ENCODE results near the gene PTPRN2. TPM values are rescaled to one million over a fixed set of nuclear protein-coding genes. Genes with fewer than 3 reads are reported as not detected.

PTPRN2 gene
- total RNA-seq, 2 experiments from 2014 or later: 4.7 to 4.8 TPM

DNA sequence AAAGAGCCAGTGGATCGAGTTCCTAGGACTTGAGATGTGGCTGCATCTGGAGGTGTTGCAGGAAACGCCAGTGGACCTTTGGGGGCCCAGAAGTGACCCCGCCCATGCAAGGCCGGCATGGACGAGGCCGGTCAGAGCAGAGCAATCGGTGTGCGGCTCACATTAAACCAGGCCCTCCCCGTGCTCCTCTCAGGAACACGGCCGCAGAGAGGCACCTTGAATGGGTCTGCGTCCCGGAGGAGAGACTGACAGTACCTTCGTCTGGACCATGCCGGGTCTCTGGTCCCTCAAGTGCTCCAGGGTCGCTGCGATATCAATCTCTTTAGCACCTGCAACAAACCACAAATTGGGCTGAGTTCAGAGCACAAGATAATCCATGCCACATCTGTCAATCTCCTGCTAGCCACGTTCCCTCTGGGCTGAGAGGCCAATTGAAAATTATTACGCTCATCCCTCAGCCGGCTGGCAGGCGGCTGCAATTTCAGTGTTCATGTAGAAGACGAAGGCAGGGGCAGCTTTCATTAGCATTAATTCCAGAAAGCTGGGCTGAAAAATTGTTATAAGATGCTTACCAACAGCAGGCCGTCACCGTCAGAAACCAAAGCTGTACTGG lies 1038.8 kb downstream of the PTPRN2 start:
- H3K4me3 Mint-ChIP-seq: no peak overlapping the region
- ChIA-PET CTCF (no interaction called here), POLR2A (no interaction called here)
- H3K27ac Mint-ChIP-seq: no peak overlapping the region
- peaks cover 3% of the 10 kb centered on the region for H3K36me3 Mint-ChIP-seq (ENCODE audit: low read depth)
- no peaks in the 10 kb centered on the region for H3K27me3 Mint-ChIP-seq
- H3K4me1 Mint-ChIP-seq: no peaks in the 10 kb centered on the region
- H3K9me3 Mint-ChIP-seq: peaks cover 6% of the 10 kb centered on the region
- DNase-seq: no peak

DNA sequence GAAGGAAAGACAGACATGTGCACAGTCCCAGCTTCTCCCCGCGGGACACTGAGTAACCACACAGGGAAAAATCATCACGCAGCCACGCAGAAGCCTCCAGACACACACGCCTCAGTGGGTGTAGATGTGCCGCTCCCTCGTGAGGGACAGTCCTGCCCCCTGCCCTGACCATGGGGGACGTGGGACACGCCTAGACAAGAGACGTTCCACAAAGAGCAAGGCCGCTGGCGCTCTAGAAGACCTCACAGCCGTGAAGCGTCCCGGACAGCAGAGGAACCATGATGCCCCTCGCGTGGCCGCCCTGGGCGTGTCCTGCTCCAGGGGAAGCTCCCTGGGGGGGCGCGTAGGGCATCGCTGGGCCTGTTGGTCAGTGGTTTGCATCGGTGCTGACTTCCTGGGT lies 1040.0 kb downstream of the PTPRN2 start:
- no peak overlapping the region for H3K4me3 Mint-ChIP-seq
- H3K9me3 Mint-ChIP-seq: peaks cover 6% of the 10 kb centered on the region
- POLR2A ChIA-PET: no interaction called here
- no peak overlapping the region for H3K27ac Mint-ChIP-seq
- H3K36me3 Mint-ChIP-seq (ENCODE audit: low read depth): peaks cover 3% of the 10 kb centered on the region
- H3K27me3 Mint-ChIP-seq: no peaks in the 10 kb centered on the region
- DNase-seq: no peak
- no peaks in the 10 kb centered on the region for H3K4me1 Mint-ChIP-seq
- CTCF ChIA-PET: no interaction called here

DNA sequence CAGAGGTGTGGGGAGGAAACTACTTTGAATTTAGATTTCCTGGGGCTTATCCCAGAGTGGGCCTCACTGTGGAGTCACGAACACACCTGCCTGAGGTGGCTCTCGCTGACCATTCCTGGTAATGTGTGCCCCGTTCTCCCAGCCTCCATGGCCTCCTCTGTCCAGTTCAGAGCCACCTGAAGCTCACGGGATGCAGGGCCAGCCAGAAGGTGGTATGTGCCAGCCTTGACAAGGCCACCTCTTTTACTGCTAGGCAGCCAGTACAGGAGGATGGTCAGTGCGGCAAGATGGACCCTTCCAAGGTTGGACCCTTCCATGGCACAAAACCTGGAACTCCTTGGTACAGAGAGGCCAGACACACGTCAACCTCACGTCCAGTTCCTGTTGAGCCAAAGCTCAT lies 1040.5 kb downstream of the PTPRN2 start:
- no peaks in the 10 kb centered on the region for H3K4me1 Mint-ChIP-seq
- no peak overlapping the region for H3K27ac Mint-ChIP-seq
- H3K4me3 Mint-ChIP-seq: no peak overlapping the region
- peaks cover 3% of the 10 kb centered on the region for H3K36me3 Mint-ChIP-seq (ENCODE audit: low read depth)
- H3K9me3 Mint-ChIP-seq: peaks cover 6% of the 10 kb centered on the region
- no peaks in the 10 kb centered on the region for H3K27me3 Mint-ChIP-seq
- POLR2A ChIA-PET: no interaction called here
- CTCF ChIA-PET: no interaction called here
- no peak for DNase-seq

DNA sequence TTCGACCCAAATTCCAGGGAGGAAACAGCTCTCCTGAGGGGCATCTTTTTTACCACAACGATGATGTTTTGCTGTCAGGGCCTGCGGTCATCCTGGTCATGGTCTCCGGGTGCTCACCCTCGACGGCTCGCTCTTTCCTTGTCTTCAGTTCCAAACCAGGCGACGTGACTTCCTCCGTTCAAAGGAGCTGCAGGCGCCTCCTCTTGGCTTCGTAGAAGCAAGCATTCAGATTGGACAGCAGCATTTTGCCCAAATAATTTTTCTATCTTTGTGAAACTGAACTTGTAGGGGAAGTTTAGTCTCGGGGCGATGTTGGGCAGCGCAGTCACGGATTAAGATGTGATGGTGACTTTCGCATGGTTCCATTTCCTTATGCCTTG lies 1042.0 kb downstream of the PTPRN2 start:
- CTCF ChIA-PET: no interaction called here
- POLR2A ChIA-PET: no interaction called here
- Mint-ChIP-seq H3K4me3 (no peak overlapping the region), H3K27ac (no peak overlapping the region), H3K27me3 (no peaks in the 10 kb centered on the region), H3K4me1 (no peaks in the 10 kb centered on the region), H3K9me3 (peaks cover 6% of the 10 kb centered on the region), H3K36me3 (ENCODE audit: low read depth) (peaks cover 3% of the 10 kb centered on the region)
- DNase-seq: no peak

DNA sequence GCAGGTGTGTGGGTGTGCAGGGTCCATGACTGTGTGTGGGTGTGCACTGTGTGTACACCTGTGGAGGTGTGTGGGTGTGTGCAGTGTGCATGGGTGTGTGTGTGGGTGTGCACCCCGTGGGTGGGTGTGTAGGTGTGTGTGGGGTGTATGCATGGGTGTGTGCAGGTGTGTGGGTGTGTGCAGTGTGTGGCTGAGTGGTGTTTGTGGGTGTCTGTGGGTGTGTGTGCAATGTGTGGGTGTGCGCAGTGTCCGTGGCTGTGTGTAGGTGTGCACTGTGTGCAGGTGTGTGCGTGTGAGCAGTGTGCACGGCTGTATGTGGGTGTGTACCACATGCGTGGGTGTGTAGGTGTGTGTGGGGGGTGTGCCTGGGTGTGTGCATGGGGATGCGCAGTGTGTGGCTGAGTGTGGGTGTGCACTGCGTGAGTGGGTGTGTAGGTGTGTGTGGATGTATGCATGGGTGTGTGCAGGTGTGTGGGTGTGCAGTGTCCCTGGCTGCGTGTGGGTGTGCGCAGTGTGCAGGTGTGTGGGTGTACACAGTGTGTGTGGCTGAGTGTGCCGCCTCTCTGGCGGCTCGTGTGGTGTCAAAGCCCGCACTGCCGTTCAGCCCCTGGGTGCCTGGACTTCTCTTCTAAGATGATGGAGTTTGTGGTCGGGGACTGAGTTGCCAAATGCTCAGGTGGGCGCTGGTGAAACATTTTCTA lies 1042.5 kb downstream of the PTPRN2 start:
- DNase-seq: no peak
- no peak overlapping the region for H3K27ac Mint-ChIP-seq
- POLR2A ChIA-PET: no interaction called here
- no peaks in the 10 kb centered on the region for H3K27me3 Mint-ChIP-seq
- CTCF ChIA-PET: no interaction called here
- H3K4me1 Mint-ChIP-seq: no peaks in the 10 kb centered on the region
- H3K4me3 Mint-ChIP-seq: no peak overlapping the region
- H3K36me3 Mint-ChIP-seq (ENCODE audit: low read depth): peaks cover 3% of the 10 kb centered on the region
- peaks cover 6% of the 10 kb centered on the region for H3K9me3 Mint-ChIP-seq

DNA sequence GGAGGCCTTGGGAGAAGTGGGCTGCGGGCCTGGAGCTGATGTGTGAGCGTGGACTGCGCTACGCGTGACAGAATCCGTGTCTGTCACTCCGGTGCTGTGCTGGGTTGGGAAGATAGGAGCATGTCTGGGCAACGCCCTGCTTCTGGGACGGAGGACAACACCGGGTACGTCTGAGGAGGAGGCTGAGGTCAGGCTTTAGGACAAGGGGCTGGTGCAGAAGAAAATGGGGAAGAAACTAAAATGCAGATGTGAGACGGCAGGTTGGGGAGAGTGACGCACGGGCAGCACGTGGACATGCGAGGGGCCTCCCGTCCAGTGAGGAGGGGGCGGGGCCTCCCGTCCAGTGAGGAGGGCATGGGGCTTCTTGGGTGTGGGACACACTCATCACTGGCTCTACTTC lies 1043.4 kb downstream of the PTPRN2 start:
- POLR2A ChIA-PET: no interaction called here
- no peaks in the 10 kb centered on the region for H3K27me3 Mint-ChIP-seq
- H3K27ac Mint-ChIP-seq: no peak overlapping the region
- peaks cover 3% of the 10 kb centered on the region for H3K36me3 Mint-ChIP-seq (ENCODE audit: low read depth)
- H3K4me1 Mint-ChIP-seq: no peaks in the 10 kb centered on the region
- no peak for DNase-seq
- H3K4me3 Mint-ChIP-seq: no peak overlapping the region
- peaks cover 6% of the 10 kb centered on the region for H3K9me3 Mint-ChIP-seq
- CTCF ChIA-PET: no interaction called here

DNA sequence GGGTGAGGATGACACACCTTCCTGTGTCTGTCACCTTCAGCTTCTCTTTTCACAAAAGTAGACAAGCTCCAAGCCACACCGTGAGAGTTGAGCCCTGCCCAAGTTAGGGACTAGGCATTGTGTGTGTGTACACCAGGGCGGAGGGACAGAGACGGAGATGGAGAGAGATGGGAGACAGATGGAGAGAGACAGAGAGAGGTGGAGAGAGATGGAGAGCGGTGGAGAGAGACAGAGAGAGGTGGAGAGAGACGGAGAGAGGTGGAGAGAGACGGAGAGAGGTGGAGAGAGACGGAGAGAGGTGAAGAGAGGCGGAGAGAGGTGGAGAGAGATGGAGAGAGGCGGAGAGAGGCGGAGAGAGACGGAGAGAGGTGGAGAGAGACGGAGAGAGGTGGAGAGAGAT lies 1043.8 kb downstream of the PTPRN2 start:
- Mint-ChIP-seq H3K4me1 (no peaks in the 10 kb centered on the region), H3K9me3 (peaks cover 6% of the 10 kb centered on the region), H3K27me3 (no peaks in the 10 kb centered on the region), H3K4me3 (no peak overlapping the region), H3K27ac (no peak overlapping the region), H3K36me3 (ENCODE audit: low read depth) (peaks cover 3% of the 10 kb centered on the region)
- DNase-seq: no peak
- ChIA-PET CTCF (no interaction called here), POLR2A (no interaction called here)

DNA sequence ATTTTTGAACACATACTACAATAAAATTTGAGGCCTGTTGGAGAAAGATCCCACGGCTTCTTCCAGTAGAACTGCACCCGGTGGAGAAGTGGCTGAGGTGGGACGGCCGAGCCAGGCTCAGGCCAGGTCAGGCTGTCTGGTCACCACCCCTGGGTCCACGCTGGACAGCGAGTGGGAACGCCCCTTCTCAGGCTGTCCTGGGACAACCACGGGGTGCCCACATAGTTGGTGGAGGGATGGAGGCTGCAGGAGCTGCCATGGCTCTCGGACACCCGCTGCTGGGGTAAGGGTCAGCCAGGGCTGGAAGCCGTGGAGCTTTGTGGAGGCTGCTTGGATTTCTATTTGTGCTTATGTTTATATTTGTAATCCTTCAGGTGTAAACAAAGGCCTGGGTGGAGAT lies 1044.3 kb downstream of the PTPRN2 start:
- H3K4me1 Mint-ChIP-seq: no peaks in the 10 kb centered on the region

DNA sequence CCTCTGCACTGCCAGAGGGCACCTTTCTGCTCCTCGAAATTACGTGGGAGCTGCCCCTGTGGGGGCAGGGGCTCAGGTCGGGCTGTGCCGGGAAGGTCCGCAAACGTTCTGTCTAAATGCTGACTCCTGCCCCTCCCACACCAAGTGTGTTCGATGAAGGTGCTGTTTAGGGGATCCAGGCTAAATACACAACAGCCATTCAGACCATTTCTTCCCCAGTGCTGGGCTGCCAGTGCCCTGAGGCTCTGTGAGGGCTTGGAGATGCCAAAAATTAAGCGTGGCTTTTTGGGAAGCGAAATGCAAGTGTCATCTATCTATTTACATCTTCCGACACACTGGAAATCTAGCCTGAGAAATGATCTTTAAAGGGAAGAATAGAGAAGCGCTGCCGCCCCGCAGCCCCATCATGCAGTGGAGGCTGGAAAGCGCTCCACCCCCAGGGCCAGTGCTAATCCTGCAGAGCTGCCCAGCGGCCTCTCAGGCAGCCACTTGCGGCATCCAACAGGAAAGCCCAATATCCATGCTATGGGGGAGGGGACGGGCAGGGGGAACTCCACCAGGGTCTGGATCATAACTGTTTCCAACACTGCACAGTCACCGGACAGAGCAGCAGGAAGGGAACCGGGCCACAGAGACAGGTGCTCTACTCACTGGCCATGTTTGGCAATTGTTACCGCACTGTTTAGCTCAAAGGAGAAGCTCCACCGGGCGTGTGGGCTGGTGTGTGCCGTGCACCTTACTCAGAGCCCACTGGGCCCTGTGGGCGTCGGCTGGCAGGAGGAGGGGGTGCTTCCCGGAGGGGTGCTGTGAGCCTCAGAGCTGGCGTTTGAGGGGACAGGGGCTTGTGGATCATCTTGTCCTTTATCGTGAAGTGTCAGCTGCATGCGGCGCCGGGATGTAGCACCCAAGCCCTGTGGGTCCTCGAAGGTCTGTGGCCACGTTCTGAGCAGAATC lies 1045.3 kb downstream of the PTPRN2 start:
- Mint-ChIP-seq H3K36me3 (ENCODE audit: low read depth) (peaks cover 3% of the 10 kb centered on the region), H3K4me1 (no peaks in the 10 kb centered on the region), H3K9me3 (peaks cover 6% of the 10 kb centered on the region), H3K27ac (no peak overlapping the region), H3K27me3 (peaks cover 3% of the 10 kb centered on the region), H3K4me3 (no peak overlapping the region)
- POLR2A ChIA-PET: no interaction called here
- DNase-seq: no peak
- CTCF ChIA-PET: no interaction called here

More for the DNA sequence above, 1044.3 kb downstream of the PTPRN2 start:
- Mint-ChIP-seq H3K4me3 (no peak overlapping the region), H3K9me3 (peaks cover 6% of the 10 kb centered on the region), H3K27ac (no peak overlapping the region), H3K27me3 (no peaks in the 10 kb centered on the region), H3K36me3 (ENCODE audit: low read depth) (peaks cover 3% of the 10 kb centered on the region)
- DNase-seq: no peak
- ChIA-PET POLR2A (no interaction called here), CTCF (no interaction called here)

DNA sequence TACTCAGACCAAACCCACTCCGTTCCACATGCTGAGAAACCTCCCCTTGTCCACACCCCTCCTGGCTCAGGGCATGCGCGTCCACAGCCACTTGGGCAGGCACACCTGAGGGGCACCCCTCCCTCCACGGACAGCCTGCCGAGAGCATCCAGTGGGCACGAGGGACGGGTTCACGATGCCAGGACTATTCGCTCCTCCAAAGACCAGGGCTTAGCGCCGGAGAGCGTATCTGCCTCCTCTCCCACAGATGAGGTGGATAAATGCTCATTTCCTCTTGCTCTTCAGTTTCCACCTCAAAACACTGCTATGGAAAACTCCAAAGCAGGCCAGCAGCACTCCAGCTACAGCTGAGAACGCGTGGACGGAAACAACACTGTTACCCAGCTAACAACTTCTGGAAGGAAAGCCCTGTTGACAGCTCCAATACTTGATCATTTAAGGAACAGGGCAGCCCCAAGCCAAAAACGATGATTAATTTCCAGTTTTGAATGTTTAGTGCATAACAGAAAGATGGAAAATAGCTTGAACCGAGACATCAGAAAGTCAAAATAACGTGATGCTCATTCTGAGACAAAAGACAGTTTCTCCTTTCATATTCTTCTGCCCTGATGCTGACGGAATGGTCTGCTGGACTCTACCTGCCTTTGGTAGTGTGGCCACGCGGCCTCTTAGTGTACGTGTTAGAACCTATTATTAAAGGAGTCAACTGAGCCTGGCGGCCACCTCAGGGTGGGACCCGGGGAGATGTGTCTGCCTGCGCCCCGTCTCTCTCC lies 1046.1 kb downstream of the PTPRN2 start:
- POLR2A ChIA-PET: no interaction called here
- Mint-ChIP-seq H3K4me1 (no peaks in the 10 kb centered on the region), H3K27me3 (peaks cover 3% of the 10 kb centered on the region), H3K27ac (no peak overlapping the region), H3K9me3 (peaks cover 6% of the 10 kb centered on the region), H3K36me3 (ENCODE audit: low read depth) (peaks cover 3% of the 10 kb centered on the region), H3K4me3 (no peak overlapping the region)
- DNase-seq: no peak
- CTCF ChIA-PET: no interaction called here

DNA sequence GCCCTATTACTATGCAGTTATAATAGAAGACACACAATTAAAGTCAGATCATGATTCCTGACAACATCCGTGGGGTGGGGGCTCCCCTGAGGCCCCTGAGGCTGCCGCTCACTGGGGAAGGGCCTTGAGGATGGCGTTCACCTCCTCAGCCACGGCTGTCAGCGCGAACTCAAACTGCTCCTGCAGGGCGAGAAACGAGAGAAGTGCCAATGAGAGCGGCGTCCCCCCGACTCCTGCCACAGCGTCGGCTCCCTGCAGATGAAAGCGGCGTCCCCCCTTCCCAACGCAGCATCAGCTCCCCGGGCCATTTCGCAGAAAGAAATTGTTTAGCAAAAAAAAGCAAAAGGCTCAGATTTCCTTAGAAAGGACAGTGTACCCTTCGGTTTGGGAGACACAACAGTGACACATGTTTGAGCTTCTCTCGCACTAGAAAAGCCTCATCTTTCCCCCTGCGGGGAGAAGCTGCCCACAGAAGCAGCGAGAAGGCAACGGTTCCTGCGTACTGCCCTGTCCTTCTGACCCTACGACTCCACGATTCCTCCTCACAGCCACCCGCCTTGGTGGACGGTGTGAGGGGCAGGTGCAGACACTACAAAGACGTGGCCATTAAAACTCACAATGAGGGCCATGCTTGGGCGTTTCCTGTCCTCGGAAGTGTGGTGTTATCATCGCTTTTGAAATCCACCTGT lies 1046.9 kb downstream of the PTPRN2 start:
- H3K4me3 Mint-ChIP-seq: no peak overlapping the region

DNA sequence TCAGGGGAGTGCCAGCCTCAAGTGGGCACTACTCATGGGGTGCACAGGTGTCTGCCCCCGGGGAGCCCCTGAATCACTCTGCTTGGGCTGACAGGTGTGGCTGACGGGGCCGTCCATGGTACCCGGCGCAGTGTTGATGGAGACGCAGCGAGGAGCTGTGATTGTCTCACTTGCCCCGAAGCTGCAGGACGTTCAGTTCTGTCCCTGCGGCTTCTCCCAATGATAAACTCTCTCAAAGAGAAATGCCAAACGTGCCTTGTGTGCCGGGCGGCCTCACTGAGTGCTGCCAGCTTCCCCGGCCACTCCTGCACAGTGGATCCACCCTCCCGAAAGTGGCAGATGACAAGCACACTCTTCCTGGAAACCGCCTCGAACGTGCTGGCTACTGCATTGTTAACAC lies 1047.6 kb downstream of the PTPRN2 start:
- POLR2A ChIA-PET: no interaction called here
- peaks cover 4% of the 10 kb centered on the region for H3K9me3 Mint-ChIP-seq
- no peak overlapping the region for H3K27ac Mint-ChIP-seq
- DNase-seq: no peak
- CTCF ChIA-PET: no interaction called here
- H3K4me3 Mint-ChIP-seq: no peak overlapping the region
- peaks cover 7% of the 10 kb centered on the region for H3K27me3 Mint-ChIP-seq
- H3K4me1 Mint-ChIP-seq: no peaks in the 10 kb centered on the region
- H3K36me3 Mint-ChIP-seq (ENCODE audit: low read depth): peaks cover 3% of the 10 kb centered on the region

More for the DNA sequence above, 1046.9 kb downstream of the PTPRN2 start:
- Mint-ChIP-seq H3K9me3 (peaks cover 6% of the 10 kb centered on the region), H3K4me1 (no peaks in the 10 kb centered on the region), H3K27me3 (peaks cover 5% of the 10 kb centered on the region), H3K36me3 (ENCODE audit: low read depth) (peaks cover 3% of the 10 kb centered on the region), H3K27ac (no peak overlapping the region)
- ChIA-PET POLR2A (no interaction called here), CTCF (no interaction called here)
- DNase-seq: no peak

DNA sequence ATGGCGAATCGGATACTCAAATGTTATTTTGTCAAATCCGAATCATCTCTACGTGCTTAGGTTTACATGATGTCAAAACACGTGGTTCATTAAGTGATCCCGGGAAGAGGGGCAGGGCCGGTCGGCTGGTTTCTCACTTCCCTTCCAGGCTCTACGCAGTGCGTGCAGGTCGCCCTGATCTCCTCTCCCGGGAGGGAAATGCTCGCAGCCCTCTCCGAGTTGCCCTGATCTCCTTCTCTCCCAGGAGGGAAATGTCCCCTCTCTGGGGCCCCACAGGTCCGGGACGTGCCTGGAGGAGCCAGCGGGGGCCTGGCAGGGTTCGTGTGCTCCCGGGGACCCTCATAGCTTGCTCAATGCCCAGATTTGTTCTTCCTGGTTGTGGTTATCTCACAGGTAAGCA lies 1048.1 kb downstream of the PTPRN2 start:
- Mint-ChIP-seq H3K27ac (no peak overlapping the region), H3K9me3 (peaks cover 1% of the 10 kb centered on the region), H3K27me3 (peaks cover 7% of the 10 kb centered on the region), H3K4me1 (no peaks in the 10 kb centered on the region), H3K36me3 (ENCODE audit: low read depth) (peaks cover under 1% of the 10 kb centered on the region), H3K4me3 (no peak overlapping the region)
- CTCF ChIA-PET: no interaction called here
- POLR2A ChIA-PET: no interaction called here
- no peak for DNase-seq
